OCI-LY1 (cell line): ENCODE results near the gene NR2F1.

ENCODE experiments used
- H2AFZ ChIP-seq: fragments of 200-600 bp; sonication (generic), shearing (Covaris generic); 2 replicates; pipeline ENCODE4 v1.6.0; 2014; ENCODE audit warnings: antibody characterized with exemption, mild to moderate bottlenecking, low read length
- H3F3A ChIP-seq: fragments of 200-600 bp; sonication (generic), shearing (Covaris generic); 2 replicates; pipeline ENCODE4 v1.6.0; 2014; ENCODE audit warnings: mild to moderate bottlenecking, antibody characterized with exemption, low read length, moderate library complexity; ENCODE audit not compliant: insufficient read depth
- H3K27ac ChIP-seq: fragments of 200-600 bp; sonication (generic); 2 replicates; pipeline ENCODE4 v1.5.1; 2014; ENCODE audit warnings: low read length, mixed run types, mild to moderate bottlenecking, low read depth; ENCODE audit not compliant: poor library complexity, severe bottlenecking
- H3K27me3 ChIP-seq: fragments of 200-600 bp; sonication (generic); 2 replicates; pipeline ENCODE4 v1.6.0; 2014; ENCODE audit warnings: antibody characterized with exemption, mild to moderate bottlenecking, low read length, moderate library complexity; ENCODE audit not compliant: insufficient read depth
- H3K36me3 ChIP-seq: fragments of 200-600 bp; sonication (generic); 2 replicates; pipeline ENCODE4 v1.6.1; 2014; ENCODE audit warnings: mild to moderate bottlenecking, antibody characterized with exemption, low read length, moderate library complexity, mixed read lengths; ENCODE audit not compliant: insufficient read depth
- H3K4me1 ChIP-seq: fragments of 200-600 bp; sonication (generic); 2 replicates; pipeline ENCODE4 v1.5.1; 2014; ENCODE audit warnings: mild to moderate bottlenecking, low read length, moderate library complexity; ENCODE audit not compliant: insufficient read depth, severe bottlenecking
- H3K4me2 ChIP-seq: fragments of 200-600 bp; sonication (generic), shearing (Covaris generic); 2 replicates; pipeline ENCODE4 v1.6.1; 2014; ENCODE audit warnings: low read length
- H3K4me3 ChIP-seq: fragments of 200-600 bp; sonication (generic); 2 replicates; pipeline ENCODE4 v1.5.1; 2014; ENCODE audit warnings: low read length, low read depth, mild to moderate bottlenecking, mixed read lengths; ENCODE audit not compliant: poor library complexity, severe bottlenecking
- H3K79me2 ChIP-seq: fragments of 200-600 bp; shearing (Covaris generic); 2 replicates; pipeline ENCODE4 v1.6.1; 2016; ENCODE audit warnings: mixed run types, low read length, mixed read lengths; ENCODE audit not compliant: insufficient read depth
- H3K9ac ChIP-seq: fragments of 200-600 bp; sonication (generic), shearing (Covaris generic); 2 replicates; pipeline ENCODE4 v1.6.1; 2014; ENCODE audit warnings: mild to moderate bottlenecking, low read length, mixed read lengths
- H3K9me2 ChIP-seq: fragments of 200-600 bp; sonication (generic), shearing (Covaris generic); 2 replicates; pipeline ENCODE4 v1.6.1; 2014; ENCODE audit warnings: low read depth, mild to moderate bottlenecking, low read length, mixed read lengths
- H3K9me3 ChIP-seq: fragments of 200-600 bp; shearing (Covaris generic); 2 replicates; pipeline ENCODE4 v1.6.1; 2014; ENCODE audit warnings: low read length, mixed read lengths
- H4K20me1 ChIP-seq: fragments of 200-600 bp; sonication (generic), shearing (Covaris generic); 2 replicates; pipeline ENCODE4 v1.6.0; 2016; ENCODE audit warnings: mild to moderate bottlenecking, low read length; ENCODE audit not compliant: insufficient read depth
- EZH2 ChIP-seq: fragments of 200-600 bp; sonication (generic), shearing (Covaris generic); IDR thresholded peaks from 2 replicates; pipeline ENCODE4 v1.8.0; 2017; ENCODE audit warnings: borderline replicate concordance, mixed run types, mild to moderate bottlenecking, antibody characterized with exemption, low read length, moderate library complexity, mixed read lengths
- TF ChIP-seq, protein P1 (sequence below): fragments of 200-600 bp; sonication (generic), shearing (Covaris generic); IDR thresholded peaks from 2 replicates; pipeline ENCODE4 v1.5.1; 2017; ENCODE audit warnings: mild to moderate bottlenecking, antibody characterized with exemption, low read length, moderate library complexity, mixed read lengths

NR2F1 gene

DNA sequence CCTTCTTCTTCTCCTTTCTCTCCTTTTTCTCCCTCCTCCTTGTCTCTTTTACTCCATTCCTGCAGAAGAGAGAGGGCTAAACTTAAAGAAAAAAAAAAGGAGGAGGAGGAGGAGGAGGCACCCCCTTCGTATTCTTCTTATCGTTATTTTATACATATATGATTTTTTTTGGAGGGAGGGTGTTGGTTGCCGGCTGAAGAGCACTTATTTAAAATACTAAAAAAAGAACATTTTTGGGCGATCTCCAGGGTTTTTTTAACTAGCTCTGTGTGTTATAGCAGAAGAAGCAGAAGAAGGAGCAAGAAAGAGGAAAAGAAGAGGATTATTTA, 381 bp downstream of the NR2F1 start:
- Histone ChIP-seq H3K4me3 (peak overlapping the region; percentile 52), H3K79me2 (no peaks in the 10 kb centered on the region), H3F3A (no peaks in the 10 kb centered on the region), H4K20me1 (no peaks in the 10 kb centered on the region), H3K9me3 (no peaks in the 10 kb centered on the region), H3K9me2 (no peaks in the 10 kb centered on the region), H3K36me3 (no peaks in the 10 kb centered on the region; the same call in 1 of the 2 replicates), H3K27ac (no peak overlapping the region), H2AFZ (no peak overlapping the region), H3K27me3 (no peaks in the 10 kb centered on the region), H3K4me1 (peaks cover 47% of the 10 kb centered on the region), H3K4me2 (peak overlapping the region; percentile 77), H3K9ac (no peak overlapping the region)
- TF ChIP-seq EZH2 = no peak
- TF ChIP-seq, protein P1, sequence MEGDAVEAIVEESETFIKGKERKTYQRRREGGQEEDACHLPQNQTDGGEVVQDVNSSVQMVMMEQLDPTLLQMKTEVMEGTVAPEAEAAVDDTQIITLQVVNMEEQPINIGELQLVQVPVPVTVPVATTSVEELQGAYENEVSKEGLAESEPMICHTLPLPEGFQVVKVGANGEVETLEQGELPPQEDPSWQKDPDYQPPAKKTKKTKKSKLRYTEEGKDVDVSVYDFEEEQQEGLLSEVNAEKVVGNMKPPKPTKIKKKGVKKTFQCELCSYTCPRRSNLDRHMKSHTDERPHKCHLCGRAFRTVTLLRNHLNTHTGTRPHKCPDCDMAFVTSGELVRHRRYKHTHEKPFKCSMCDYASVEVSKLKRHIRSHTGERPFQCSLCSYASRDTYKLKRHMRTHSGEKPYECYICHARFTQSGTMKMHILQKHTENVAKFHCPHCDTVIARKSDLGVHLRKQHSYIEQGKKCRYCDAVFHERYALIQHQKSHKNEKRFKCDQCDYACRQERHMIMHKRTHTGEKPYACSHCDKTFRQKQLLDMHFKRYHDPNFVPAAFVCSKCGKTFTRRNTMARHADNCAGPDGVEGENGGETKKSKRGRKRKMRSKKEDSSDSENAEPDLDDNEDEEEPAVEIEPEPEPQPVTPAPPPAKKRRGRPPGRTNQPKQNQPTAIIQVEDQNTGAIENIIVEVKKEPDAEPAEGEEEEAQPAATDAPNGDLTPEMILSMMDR = no peak

DNA sequence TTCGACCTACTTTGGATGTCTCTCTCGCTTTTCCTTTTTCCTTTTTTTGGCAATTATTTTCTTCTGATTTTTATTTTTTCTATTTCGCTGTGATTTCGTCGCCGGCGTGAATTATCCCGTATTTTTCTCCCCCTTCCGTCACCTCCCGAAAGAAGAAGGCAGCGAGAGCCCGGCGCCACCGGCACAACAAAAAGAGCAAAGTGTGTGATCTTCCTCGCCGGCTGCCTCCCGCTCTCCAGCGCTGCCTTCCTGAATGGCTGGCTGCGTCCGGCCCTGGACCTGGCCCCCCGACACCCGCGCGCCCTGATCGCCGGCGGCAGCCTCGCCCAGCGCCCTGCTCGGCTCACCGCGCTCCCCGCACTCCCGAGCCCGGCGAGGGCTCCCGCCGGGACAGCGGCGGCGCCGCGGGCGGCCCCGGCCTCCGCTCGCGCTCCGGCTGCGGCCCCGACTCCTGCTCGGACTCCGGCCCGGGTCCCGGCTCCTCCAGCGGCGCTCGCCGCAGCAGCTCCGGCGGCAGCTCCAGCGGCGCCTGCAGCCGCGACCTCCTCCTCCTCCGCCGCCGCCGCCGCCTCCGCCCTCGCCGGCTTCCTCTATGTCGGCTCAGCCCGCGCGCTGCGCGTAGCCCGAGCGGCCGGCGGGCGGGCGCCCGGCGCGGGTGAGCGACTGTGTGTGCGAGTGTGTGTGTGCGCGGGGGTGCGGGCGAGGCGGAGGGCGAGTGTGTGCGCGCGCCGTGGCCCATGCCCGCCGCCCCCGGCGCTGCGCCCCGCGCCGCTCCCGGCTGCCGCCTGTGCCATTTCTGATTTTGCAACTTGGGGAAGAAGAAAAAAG, 960 bp downstream of the NR2F1 start:
- Histone ChIP-seq H3K27ac (no peak overlapping the region), H3F3A (no peaks in the 10 kb centered on the region), H3K9me2 (no peaks in the 10 kb centered on the region), H3K36me3 (no peaks in the 10 kb centered on the region; the same call in 1 of the 2 replicates), H2AFZ (no peak overlapping the region), H3K9me3 (no peaks in the 10 kb centered on the region), H3K4me3 (peak overlapping the region; percentile 55), H3K4me2 (peak overlapping the region; percentile 77), H3K27me3 (no peaks in the 10 kb centered on the region), H3K9ac (no peak overlapping the region), H3K79me2 (no peaks in the 10 kb centered on the region), H4K20me1 (no peaks in the 10 kb centered on the region), H3K4me1 (peaks cover 47% of the 10 kb centered on the region)
- TF ChIP-seq EZH2 = no peak
- TF ChIP-seq, protein P1 = no peak

DNA sequence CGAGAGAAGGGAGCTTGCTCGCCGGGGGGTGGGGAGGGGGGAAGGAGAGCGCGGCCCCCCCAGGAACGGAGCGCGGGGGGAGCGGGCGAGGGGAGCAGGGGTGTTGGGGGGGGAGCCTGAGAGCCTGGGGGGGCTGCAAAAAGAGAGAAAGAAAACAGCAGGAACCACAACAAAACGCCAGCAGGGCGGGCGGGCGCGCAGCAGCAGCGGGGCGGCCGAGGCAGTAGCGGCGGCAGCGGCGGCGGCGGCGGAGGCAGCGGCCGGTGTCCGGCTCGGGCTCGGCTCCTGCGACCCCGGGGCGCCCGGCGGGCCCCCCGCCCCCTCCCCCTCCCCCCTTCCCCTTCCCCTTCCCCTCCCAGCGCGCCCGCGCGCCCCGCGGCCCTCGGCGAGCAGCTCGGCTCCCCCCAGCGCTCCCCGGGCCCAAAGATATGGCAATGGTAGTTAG, 1.6 kb downstream of the NR2F1 start:
- no peaks in the 10 kb centered on the region for H4K20me1 ChIP-seq
- no peaks in the 10 kb centered on the region for H3F3A ChIP-seq
- no peak for TF ChIP-seq EZH2
- TF ChIP-seq, protein P1 = no peak
- no peaks in the 10 kb centered on the region for H3K9me2 ChIP-seq
- peak overlapping the region; percentile 55 for H3K4me3 ChIP-seq
- H3K27me3 ChIP-seq = no peaks in the 10 kb centered on the region
- H3K4me1 ChIP-seq = peaks cover 47% of the 10 kb centered on the region
- H3K9me3 ChIP-seq = no peaks in the 10 kb centered on the region
- H3K4me2 ChIP-seq = no peak overlapping the region
- H2AFZ ChIP-seq = no peak overlapping the region
- H3K27ac ChIP-seq = no peak overlapping the region
- no peaks in the 10 kb centered on the region; the same call in 1 of the 2 replicates for H3K36me3 ChIP-seq
- no peaks in the 10 kb centered on the region for H3K79me2 ChIP-seq
- no peak overlapping the region for H3K9ac ChIP-seq
